ENCODE results near the gene LCN12. TPM values are rescaled to one million over a fixed set of nuclear protein-coding genes. Genes with fewer than 3 reads are reported as not detected.

LCN12 gene
- total and polyA plus RNA-seq, 2 donors from 2014 or later, result 35.5 to 42.9 TPM

DNA sequence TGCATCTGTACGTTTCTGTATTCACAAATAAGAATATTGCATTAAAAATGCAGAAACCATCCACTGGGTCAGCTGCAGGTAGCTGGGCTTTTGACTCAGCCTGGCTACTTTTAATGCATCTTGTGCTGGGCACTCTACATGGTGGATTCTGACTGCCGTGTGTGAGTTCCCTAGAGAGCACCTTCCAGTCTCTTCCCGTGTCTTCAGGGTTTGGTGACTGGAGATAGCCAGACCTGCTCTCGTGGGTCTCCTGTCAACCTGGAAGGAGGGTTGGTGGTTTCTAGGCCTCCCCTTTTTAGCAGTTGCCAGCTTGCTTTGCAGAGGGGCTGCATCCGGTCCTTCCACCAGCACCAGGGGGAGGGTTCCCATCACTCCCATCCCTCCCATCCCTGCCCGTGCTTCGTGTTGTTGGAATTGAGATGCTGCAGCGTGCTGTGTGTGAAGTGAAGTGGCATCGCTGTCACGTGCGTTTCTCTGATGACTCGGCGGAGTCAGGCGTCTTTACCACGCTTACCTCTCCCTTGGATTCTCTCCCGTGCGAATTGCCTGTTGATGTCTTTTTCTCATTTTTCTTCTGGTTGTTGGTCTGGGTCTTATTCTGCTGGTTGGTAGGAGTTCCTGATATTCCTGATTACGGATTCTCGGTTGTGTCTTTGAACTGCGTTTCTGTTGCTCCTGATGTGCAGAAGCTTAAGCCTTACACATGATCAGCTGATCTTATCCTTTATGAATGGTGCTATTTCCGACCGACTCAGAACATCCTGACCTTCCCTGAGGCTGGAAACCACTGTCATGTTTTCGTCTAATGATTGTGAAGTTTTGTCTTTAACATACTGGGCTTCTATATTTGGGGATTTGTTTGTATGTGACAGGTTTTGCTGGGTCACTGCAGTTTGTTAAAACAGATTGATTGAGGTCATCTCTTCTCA lies 24.5 kb upstream of the LCN12 start:
- Histone ChIP-seq H3K9ac (ENCODE audit: low read length in 3 of 3) (no peak overlapping the region), H3K27ac (ENCODE audit: low read depth in 2 of 2, low read length in 2 of 2) (no peak overlapping the region), H3K4me1 (ENCODE audit: control insufficient read depth in 2 of 3, insufficient read depth in 2 of 3, low read depth in 1 of 3, low read length in 3 of 3) (no peaks in the 10 kb centered on the region), H3K27me3 (ENCODE audit: control insufficient read depth, insufficient read depth, low read length) (no peaks in the 10 kb centered on the region), H3K4me3 (ENCODE audit: low read length in 3 of 3) (no peak overlapping the region), H3K36me3 (ENCODE audit: control insufficient read depth in 2 of 3, insufficient read depth in 3 of 3, low read length in 3 of 3) (peaks cover 0 to 2% (median 0%) of the 10 kb centered on the region in 3 donors), H3K9me3 (ENCODE audit: control insufficient read depth in 2 of 3, insufficient read depth in 1 of 3, low read length in 3 of 3) (no peaks in the 10 kb centered on the region)
- TF ChIP-seq, protein P1, sequence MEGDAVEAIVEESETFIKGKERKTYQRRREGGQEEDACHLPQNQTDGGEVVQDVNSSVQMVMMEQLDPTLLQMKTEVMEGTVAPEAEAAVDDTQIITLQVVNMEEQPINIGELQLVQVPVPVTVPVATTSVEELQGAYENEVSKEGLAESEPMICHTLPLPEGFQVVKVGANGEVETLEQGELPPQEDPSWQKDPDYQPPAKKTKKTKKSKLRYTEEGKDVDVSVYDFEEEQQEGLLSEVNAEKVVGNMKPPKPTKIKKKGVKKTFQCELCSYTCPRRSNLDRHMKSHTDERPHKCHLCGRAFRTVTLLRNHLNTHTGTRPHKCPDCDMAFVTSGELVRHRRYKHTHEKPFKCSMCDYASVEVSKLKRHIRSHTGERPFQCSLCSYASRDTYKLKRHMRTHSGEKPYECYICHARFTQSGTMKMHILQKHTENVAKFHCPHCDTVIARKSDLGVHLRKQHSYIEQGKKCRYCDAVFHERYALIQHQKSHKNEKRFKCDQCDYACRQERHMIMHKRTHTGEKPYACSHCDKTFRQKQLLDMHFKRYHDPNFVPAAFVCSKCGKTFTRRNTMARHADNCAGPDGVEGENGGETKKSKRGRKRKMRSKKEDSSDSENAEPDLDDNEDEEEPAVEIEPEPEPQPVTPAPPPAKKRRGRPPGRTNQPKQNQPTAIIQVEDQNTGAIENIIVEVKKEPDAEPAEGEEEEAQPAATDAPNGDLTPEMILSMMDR (IDR thresholded peaks at IDR 0.05; ENCODE audit: borderline replicate concordance, extremely low read depth, insufficient read depth), result no peak
- no peak for FAIRE-seq
- no peak for DNase-seq
- intact Hi-C loops (cut with DNase I), result no loop called here

DNA sequence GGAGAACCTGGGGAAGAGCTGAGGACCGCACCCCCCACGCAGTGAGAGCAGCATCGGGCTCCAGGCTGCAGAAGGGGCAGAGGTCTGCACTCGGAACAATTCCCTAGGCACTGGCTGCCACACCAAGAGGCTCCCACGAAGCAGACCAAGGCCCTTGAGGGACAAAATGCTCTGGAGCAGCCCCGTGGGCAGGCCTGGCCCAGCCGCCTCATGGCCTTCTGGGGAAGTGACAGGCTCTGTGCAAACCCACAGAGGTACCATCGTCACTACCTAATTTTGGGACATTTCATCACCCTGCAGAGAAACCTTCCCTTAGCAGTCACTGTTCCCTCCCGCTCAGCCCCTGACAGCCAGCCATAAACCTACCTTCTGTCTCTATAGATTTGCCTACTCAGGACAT lies 23.5 kb upstream of the LCN12 start:
- no peak overlapping the region for H3K27ac ChIP-seq (ENCODE audit: low read depth in 2 of 2, low read length in 2 of 2)
- FAIRE-seq, result no peak
- H3K27me3 ChIP-seq (ENCODE audit: control insufficient read depth, insufficient read depth, low read length), result no peaks in the 10 kb centered on the region
- DNase-seq, result no peak
- no peak overlapping the region for H3K4me3 ChIP-seq (ENCODE audit: low read length in 3 of 3)
- intact Hi-C loops (cut with DNase I), result no loop called here
- H3K36me3 ChIP-seq (ENCODE audit: control insufficient read depth in 2 of 3, insufficient read depth in 3 of 3, low read length in 3 of 3), result peaks cover 0 to 2% (median 0%) of the 10 kb centered on the region in 3 donors
- no peak overlapping the region for H3K9ac ChIP-seq (ENCODE audit: low read length in 3 of 3)
- TF ChIP-seq, protein P1 (IDR thresholded peaks at IDR 0.05; ENCODE audit: borderline replicate concordance, extremely low read depth, insufficient read depth), result no peak
- H3K9me3 ChIP-seq (ENCODE audit: control insufficient read depth in 2 of 3, insufficient read depth in 1 of 3, low read length in 3 of 3), result no peaks in the 10 kb centered on the region
- H3K4me1 ChIP-seq (ENCODE audit: control insufficient read depth in 2 of 3, insufficient read depth in 2 of 3, low read depth in 1 of 3, low read length in 3 of 3), result no peaks in the 10 kb centered on the region

DNA sequence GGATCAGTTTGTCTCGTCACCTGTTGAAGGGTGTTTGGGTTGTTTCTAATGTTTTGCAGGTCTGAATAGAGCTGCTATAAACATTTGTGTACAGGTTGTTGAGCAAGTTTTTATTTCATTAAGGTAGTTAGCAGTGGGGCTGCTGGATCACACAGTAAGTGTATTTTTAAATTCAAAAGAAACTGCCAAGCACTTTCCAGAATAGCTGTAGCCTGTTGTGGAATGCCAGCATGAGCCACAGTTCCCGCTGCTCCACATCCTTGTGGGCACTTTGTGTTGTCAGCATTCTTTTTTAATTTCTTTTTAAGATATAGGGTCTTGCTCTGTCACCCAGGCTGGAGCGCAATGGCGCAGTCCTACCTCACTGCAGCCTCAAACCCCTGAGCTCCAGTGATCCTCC lies 22.1 kb upstream of the LCN12 start:
- TF ChIP-seq, protein P1 (IDR thresholded peaks at IDR 0.05; ENCODE audit: borderline replicate concordance, extremely low read depth, insufficient read depth), result no peak
- Histone ChIP-seq H3K4me3 (ENCODE audit: low read length in 3 of 3) (no peak overlapping the region), H3K36me3 (ENCODE audit: control insufficient read depth in 2 of 3, insufficient read depth in 3 of 3, low read length in 3 of 3) (no peaks in the 10 kb centered on the region), H3K4me1 (ENCODE audit: control insufficient read depth in 2 of 3, insufficient read depth in 2 of 3, low read depth in 1 of 3, low read length in 3 of 3) (no peaks in the 10 kb centered on the region), H3K9me3 (ENCODE audit: control insufficient read depth in 2 of 3, insufficient read depth in 1 of 3, low read length in 3 of 3) (no peaks in the 10 kb centered on the region), H3K27ac (ENCODE audit: low read depth in 2 of 2, low read length in 2 of 2) (no peak overlapping the region), H3K27me3 (ENCODE audit: control insufficient read depth, insufficient read depth, low read length) (no peaks in the 10 kb centered on the region), H3K9ac (ENCODE audit: low read length in 3 of 3) (no peak overlapping the region)
- intact Hi-C loops (cut with DNase I), result no loop called here
- no peak for DNase-seq
- FAIRE-seq, result no peak

Measured in kidney (tissue), 14 donors.